Iris pigment epithelial cell (primary cell): ENCODE results near the gene RCOR1.
A peak's percentile ranks its signal among the peaks of the same experiment; 100 is the strongest.

Experiments
- DNase-seq: peaks from one replicate; pipeline ENCODE4 v3.0.0-alpha.2; 2011; ENCODE audit warnings: low read depth

Gene RCOR1

GRCh38 chr14:102678394-102678793 lies 85.9 kb downstream of the RCOR1 start:
- DNase-seq, result no peak

DNA sequence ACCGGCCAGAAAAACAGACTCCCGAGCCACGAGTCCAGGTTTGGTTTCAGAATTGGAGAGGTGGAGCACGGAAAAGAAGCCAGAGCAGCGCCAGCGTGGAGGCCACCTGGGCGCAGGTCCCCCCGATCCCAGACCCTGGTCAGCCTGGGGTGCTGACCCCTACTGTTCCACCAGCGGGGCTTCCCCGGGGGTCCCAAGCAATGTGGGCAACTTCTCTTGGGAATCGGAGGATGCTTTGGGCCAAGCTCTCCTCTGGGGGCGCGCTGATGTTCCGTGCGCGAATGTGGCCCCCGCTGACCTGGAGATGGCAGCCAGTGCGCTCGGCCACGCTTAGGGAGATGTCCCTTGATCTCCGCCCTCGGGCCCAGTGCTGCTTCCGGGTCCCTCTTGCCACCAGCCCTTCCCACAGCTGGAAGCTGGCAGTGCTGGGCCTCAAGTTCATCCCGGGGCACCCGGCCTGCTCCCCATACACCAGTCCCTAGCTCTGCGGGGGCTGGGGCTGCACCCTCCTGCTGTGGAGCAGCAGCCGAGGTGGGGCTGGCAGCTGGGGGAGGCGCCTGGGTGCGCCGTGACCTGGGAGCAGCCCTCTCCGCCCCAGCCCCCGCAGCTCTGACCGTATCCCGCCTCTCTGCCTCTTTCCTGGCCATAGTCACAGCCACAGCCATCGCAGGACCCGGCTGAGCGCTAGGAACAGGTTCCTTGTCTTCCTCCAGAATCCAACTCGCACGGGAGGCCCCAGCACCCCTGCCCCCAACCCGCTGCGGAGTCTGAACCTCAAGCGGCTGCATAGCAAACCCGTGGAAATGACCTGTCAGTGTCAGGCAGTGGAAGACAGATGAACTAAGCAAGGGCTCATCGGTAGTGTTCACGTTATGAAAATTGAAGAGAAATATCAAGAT lies 91.2 kb downstream of the RCOR1 start:
- no peak for DNase-seq

DNA sequence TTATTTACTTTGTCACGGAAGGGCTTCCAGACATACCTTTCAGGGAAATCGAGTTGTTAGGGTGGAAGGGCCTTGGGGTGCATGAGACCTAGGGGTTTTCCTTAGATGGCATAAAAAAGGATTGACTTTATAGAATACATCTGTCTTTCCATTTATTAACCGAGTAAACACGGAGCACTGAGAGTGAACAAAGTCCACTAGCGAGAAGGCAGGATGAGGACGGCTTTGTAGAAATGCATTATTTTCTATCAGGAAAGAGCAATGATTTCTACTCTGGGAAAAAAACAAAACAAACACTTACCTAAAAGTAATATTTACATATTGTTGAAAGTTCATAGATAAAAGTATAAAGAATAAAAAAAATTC lies 91.8 kb downstream of the RCOR1 start:
- DNase-seq, result no peak

DNA sequence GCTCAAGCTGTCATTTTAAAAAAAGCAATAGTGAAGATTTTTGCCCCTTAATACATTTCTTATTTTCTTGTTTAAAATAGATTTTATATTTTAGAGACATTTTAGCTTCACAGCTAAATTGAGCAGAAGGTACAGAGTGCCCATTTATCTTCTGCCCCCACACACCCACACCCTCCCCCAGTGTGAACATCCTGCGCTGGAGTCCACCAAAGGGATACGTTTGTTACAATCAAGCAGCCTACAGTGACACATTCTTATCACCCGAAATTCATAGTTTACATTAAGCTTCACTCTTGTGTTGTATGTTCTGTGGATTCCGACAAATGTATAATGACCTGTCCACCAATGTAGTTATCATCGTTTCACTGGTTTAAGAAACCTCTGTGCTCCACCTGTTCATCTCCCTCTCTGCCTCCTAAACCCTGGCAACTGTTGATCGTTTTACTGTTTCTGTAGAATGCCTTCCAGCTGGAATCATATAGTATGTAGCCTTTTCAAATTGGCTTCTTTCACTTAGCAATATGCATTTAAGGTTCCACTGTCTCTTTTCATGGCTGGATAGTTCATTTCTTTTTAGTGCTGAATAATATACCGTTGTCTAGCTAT lies 93.8 kb downstream of the RCOR1 start:
- no peak for DNase-seq

GRCh38 chr14:102688290-102688689 lies 95.8 kb downstream of the RCOR1 start:
- DNase-seq, result peak; percentile 27

DNA sequence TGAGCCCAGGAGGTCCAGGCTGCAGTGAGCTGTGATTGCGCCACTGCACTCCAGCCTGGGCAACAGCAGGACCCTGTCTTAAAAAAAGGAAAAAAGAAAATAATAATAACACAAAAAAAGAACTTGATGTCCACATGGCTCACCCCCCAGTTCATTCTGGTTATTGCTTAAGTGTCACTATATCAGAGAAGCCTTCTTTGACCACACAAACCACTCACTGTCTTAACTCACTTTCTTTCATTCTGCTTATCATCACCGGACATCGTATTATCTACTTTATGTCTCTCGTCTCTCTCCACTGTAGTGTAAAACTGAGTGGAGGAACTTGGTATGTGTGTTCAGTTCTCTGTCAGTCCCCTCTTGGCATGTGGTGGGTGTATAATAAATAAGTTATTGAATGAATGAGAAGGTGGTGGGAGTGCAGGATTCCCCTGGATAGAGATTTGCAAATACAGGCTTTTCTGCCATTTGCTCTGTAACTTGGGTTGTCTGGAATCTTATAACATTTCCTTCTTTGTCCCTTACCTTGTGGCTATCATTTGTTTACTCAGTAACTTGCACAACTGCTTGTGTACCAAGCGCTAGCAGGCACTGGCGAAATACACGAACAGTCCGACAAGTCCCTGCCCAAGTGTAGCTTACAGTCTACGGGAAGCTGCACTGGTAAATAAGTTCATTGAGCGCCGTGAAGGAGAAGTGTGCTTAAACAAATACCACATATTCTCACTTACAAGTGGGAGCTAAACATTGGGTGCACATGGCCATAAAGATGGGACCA lies 98.2 kb downstream of the RCOR1 start:
- no peak for DNase-seq

- no peak for DNase-seq
Observed at GRCh38 chr14:102691763-102692162, 99.3 kb downstream of the RCOR1 start.

GRCh38 chr14:102692334-102692733 lies 99.9 kb downstream of the RCOR1 start:
- no peak for DNase-seq

DNA sequence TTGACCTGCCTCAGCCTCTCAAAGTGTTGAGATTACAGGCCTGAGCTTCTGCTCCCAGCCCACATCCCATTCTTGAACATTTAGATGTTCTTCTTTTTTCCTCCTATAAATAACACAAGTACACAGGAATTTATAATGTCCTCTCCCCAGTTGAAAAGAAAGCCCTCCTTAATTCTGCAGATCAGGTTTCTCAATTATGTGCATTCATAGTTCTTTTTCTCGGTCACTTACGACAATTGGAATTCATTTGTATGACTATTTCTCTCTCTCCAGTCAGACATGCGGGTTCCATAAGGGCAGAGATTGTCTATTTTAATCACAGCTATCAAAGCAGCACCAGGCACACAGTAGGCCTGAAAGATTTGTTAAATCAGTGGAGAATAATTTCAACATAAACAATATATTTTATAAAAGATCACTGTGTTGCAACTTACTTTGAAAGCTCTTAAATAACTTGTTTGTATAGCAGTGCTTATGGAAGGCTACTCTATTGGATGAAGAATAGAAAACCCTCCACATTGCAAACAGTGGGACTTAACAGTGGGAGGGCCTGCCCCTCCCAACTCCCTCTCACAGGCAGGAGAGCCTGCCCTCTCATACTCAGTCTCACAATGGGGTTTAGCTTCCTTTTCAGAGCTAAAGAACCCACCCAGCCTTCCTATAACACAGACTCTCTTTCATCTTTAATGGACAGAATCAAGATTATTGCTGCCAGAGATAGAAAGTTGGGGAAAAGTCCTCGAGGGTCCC lies 100.7 kb downstream of the RCOR1 start:
- DNase-seq, result no peak

- peak; percentile 71 for DNase-seq
Observed at GRCh38 chr14:102694530-102695166, 102.2 kb downstream of the RCOR1 start.

DNA sequence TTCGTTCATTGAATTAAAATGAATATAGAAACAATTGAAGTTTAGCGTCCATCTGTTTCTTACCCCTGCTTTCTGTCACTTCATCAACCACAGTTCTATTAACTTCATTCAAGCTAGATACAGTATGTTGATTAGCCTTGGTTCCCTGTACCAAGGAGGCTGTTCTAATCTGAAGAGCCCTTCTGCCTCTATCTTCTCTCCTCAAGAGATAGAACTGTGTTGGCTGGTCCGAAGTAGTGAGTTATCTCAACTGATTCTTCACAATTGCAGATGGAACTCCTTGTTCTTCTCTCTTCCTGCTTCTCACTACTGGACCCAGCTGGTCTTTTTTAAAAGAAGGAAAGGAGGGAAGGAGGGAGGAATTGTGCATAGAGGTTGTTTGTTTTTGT lies 102.7 kb downstream of the RCOR1 start:
- DNase-seq, result no peak

DNA sequence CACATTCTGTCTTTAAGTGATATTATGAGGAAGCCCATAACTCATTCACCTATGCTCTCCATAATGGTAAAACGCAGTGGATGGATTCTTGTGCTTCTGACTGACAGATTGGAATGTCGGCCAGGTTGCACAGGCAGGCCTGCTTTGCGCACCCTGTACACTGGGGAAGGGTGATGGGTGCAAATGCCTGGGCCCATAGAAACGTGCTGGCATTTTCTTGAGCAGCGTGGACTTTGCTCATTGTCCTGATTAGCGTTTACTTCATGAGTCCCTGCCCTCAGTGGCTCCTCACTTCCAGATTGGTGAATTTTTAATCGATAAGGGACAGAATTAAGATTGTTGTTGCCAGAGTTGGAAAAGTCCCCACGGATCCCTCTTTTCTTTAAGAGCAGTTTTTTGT lies 103.9 kb downstream of the RCOR1 start:
- DNase-seq, result no peak

GRCh38 chr14:102696856-102697495 lies 104.5 kb downstream of the RCOR1 start:
- DNase-seq, result peak; percentile 15

DNA sequence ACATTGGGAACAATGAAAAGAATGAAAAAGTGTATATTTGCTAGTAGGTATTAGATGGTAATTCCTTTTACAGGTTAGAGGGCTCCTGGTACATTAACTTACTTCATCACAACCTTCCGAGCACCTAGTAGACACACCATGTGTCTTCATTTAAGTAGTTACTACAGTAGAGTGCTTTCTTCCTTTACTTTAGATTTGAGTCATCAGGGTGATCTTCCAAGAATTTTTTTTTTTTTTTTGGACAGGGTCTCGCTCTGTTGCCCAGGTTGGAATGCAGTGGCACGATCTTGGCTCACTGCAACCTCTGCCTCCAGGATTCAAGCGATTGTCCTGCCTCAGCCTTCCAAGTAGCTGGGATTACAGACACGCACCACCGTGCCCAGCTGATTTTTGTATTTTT lies 105.1 kb downstream of the RCOR1 start:
- no peak for DNase-seq

DNA sequence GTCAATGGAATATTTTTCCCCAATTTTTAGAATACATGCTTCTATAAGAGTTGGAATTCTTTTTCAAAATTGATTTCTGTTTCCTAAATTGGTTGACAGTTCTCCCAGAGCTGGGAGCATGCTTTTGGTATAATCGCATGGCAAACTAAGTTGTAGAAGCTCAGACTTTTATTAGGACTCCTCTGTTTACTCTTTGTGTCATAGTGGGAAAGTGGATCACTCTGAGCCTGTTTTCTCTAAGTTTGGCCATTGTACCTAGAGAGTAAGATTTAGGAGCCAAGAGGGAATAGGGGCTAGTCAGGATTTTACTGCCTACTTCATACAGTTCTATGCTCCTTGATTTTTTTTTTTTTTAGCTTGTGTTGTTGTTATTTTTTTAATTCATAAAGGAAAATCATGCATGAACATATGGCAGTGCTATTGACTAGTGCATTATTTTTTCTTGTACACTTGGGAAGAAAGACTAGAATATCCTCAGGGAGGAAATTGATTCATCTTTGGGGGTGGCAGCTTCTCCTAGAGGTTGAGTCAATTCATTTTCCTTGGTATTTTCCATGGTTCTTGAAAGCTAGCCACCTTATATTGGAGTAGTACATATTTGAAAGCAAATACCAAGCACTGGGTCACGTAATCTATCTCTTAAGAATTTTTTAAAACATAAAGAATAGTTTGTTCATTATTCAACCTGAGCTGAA lies 107.1 kb downstream of the RCOR1 start:
- peak; percentile 21 for DNase-seq

- no peak for DNase-seq
Observed at GRCh38 chr14:102708494-102708893, 116.0 kb downstream of the RCOR1 start.

GRCh38 chr14:102711207-102711606 lies 118.8 kb downstream of the RCOR1 start:
- no peak for DNase-seq

DNA sequence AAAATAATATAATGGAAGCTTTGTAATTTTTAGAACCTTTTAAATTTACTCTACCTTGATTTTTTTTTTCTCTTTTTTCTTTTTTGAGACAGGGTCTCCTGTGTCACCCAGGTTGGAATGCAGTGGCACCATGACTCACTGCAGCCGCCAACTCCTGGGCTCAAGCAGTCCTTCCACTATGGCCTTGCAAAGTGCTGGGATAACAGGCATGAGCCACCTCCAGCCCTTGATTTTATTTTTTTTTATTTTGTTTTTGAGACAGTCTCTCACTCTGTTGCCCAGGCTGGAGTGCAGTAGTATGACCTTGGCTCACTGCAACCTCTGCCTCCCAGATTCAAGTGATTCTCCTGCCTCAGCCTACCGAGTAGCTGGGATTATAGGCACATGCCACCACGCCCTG lies 119.5 kb downstream of the RCOR1 start:
- no peak for DNase-seq

GRCh38 chr14:102717276-102717675 lies 124.8 kb downstream of the RCOR1 start:
- peak; percentile 34 for DNase-seq

DNA sequence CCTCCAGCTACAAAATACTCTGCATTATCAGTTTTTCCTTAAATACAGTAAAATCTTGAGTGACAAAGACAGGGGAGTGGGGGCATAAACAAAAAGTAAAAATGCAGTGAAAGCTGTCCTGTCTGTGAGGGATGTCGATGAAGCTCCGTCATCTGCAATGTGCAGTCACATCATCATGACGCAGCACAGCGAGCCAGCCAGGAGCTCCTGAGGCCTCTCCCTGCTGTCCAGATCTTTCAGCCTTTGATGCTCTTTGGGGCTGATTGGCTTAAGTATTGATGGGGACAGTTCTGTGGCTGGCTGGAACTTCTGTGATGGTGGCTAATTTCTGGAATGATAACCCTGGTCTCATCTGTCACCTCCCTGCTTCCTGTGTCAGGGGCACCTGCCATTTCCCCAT lies 130.2 kb downstream of the RCOR1 start:
- DNase-seq, result no peak

- DNase-seq, result no peak
Observed at GRCh38 chr14:102723650-102724049, 131.2 kb downstream of the RCOR1 start.
